GM19240 (cell line): ENCODE results near the gene FBXW12.
"Not testable (repeated sequence)": the region's sequence is repeated elsewhere in the genome, so short reads cannot be mapped to it uniquely, and the experiment has no call there.

Experiments used
- DNase-seq: peaks from one replicate; pipeline ENCODE4 v3.0.0; 2011; ENCODE audit warnings: low spot score; ENCODE audit not compliant: insufficient read length

Gene FBXW12

DNA sequence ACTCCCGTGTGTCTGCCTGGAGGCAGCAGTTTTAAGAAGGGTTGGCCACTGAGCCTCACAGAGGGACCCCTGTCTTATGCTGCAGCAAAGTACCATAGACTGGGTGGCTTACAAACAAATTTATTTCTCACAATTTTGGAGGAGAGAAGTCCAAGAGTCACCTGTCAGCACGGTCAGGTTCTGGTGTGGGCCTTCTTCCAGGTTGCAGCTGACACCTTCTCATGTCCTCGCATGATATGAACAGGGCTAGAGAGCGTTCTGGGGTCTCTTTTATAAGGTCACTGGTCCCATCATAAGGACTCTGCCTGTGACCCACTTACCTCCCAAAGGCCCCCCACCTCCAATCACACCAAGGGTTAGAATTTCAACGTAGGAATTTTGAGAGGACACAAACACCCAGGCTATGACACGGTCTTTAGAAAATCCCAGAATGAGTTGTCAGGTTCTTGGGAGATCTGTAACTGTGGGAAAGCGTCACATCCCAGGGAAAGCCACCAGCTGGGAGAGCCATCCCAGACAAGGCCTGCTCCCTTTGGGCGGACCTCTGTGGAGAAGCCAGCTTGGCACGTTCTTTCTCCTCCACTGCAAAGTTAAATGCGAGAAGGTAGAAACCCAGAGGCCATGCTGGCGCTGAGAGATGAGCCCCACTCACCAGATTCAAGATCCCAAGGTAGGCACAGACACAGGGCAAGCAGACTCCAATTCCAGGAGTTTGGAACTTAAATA is at the start of gene FBXW12:
Gene FBXW12, plus strand, starts transcription at position 569 of the 726 bp plus-strand sequence. CDS start 549 bp downstream, outside the sequence.
- no peak for DNase-seq

GRCh38 chr3:48331706-48332435 is 40.1 kb upstream of the FBXW12 start:
- not testable (repeated sequence) for DNase-seq

DNA sequence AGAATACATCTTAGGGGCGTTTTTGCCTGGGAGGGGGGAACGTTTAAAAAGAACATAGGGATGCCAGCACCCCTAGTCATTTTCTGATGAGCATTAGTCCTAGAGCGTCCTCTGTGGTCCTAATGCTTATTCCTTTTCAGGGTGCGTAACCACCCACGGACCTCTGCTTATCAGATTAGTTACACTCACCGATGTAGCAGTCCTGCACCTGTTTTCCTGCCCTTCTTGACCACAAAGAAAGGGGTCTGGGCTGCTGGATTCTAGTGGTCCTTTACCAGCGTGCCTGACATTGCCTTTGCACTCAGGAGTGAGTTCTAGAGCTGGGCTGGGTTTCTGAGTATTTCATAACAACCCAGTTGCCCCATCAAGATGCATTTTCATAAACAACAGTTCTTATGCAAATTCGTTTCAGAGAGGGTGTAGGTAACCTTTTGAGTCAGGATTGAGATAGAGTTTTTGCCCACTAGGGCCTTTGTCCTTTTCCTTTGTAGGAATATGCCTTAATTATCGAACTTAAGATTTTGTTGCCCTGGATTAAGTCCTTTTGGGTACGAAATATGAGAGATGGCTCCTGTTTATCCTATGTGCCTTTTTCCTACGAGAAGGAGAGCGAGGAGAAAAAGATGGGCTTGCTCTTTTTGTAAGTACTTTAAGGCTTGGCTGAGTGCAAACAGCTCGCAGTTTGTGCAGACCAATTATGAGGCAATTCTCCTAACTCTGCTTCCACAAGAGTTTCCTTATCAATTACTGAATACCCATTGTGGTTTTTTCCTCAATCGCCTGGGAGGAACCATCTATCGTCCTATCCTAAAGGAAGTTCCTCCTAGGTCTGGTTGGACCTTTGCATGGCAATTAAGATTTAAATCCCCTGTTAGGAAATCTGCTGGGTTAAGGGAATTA is 38.4 kb upstream of the FBXW12 start, which contains the start of gene SPINK8:
Gene SPINK8, minus strand, starts transcription at position 316 of the 900 bp plus-strand sequence. CDS start 5,320 bp downstream, outside the sequence.
- not testable (repeated sequence) for DNase-seq

GRCh38 chr3:48334605-48335004 is 37.4 kb upstream of the FBXW12 start:
- no peak for DNase-seq

DNA sequence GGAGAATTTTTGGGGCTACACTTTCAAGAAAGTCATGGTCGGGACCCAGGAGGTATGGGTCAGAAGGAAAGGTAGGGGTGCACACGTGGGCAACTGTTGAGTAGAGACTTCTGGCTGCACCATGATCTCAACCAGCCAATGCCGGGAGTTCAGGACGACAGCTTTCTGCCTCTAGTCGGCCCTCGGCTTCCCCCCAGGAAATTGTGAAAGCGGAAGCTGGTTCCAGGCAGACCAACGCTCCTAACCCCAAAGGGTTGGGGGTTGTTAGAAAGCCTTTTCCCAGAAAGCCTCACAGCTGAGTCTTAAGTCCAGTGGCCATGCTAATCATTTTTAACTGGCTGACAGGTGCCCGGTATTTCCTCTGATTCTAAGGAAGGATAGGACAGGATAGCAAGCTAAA is 36.7 kb upstream of the FBXW12 start:
- not testable (repeated sequence) for DNase-seq

GRCh38 chr3:48337536-48337935 is 34.5 kb upstream of the FBXW12 start:
- DNase-seq = not testable (repeated sequence)

DNA sequence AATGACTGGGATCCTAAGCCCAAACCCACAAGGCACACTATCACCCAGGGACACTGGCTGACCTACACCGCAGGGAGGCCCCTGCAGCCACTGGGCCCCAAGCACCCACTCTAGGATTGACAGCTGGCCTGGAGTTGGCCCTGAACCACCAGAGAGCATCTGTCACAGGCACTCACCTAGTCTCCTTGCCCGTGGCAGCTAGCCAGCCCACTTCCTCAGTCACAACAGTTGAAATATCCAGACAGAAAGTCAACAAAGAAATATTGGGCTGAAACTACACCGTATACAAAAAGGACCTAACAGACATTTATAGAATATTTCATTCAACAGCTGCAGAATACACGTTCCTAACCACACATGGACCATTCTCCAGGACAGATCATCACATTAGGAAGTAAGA is 33.4 kb upstream of the FBXW12 start:
- no peak for DNase-seq

- DNase-seq = no peak
These were observed 28.6 kb upstream of the FBXW12 start for GRCh38 chr3:48343432-48343831.

DNA sequence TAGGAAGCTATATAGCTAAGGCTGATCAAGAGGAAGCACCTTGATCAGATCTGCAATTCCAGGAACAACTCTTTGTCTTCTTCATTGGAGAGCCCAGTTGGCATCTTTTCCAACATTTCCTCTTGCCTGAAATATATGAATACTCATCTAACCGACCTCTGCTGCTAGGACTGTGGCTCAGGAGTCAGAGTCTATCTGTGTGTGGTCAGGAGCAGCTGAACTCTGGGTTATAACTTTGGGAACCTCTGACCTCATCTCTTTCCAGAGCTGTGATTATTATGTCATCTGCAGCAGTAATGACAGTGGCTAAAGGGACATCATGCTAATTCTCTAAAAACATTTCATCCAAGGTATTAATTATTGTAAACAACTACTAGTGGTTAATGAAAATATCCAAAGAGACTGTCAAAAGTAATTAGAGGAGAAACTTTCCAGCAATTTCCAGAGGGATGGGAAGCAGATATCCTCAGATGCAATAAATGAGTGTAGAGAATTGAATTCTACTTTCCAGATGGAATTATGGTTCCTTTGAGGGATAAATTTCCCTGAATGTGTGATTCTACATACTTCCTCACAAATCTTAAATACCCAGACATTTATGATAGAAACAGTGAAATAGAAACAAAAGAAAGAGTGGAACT is 27.0 kb upstream of the FBXW12 start:
- no peak for DNase-seq

- no peak for DNase-seq
These were observed 26.0 kb upstream of the FBXW12 start for GRCh38 chr3:48345946-48346572.

DNA sequence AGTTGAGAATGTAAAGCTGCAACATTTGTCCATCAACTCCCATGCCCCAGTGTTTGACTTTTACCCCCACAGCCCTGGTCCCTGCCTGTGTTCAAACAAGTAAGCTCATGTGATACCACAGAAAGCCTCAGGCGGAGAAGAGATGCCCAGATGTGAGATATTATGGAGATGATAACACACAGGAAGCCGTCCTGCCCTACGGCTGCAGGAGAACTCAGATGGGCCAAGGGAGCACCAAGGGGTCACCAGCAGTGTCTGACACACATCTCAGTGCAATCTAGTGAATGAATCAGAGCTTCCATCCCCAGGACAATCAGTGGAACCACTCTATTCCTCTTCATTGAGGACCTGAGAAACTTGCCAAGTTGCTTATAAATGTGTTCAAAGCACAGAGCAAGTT is 24.5 kb upstream of the FBXW12 start:
- no peak for DNase-seq

DNA sequence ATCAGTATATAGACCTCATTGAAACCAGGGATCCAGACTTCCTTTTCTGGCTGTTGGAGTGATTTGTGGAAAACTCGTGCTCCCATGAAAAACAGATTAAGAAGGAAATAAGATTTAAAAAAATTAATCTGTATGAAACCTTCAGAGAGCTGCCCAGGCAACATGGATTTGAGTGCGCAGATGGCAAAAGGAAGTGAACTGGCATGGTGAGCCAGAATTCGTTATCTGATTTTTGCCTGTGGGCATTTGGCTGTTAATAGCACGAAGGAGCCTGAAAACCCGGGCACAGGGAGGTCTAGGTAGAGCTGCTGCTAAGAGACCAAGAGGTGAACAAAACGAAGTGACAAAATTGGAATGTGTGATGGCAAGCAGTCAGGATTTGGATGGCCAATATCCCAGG is 19.5 kb upstream of the FBXW12 start:
- no peak for DNase-seq

- DNase-seq = no peak
These were observed 18.0 kb upstream of the FBXW12 start for GRCh38 chr3:48353987-48354386.

- no peak for DNase-seq
These were observed 15.6 kb upstream of the FBXW12 start for GRCh38 chr3:48356419-48356818.

DNA sequence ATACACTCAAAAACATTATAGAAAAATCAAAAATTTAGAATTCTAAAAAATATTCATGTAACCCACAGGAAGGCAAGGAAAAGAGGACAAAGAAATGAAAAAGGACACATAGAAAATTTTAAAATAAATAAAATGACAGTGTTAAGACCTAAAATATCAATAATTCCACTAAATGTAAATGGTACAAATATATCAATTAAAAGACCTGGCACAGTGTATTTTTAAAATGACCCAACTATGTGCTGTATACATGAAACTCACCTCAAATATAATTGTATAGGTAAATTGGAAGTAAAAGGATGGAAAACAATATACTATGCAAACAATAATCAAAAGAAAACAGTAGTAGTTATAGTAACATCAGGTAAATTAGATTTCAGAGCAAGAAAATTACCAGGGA is 10.1 kb upstream of the FBXW12 start:
- DNase-seq = no peak

GRCh38 chr3:48364840-48365239 is 7.2 kb upstream of the FBXW12 start:
- no peak for DNase-seq

DNA sequence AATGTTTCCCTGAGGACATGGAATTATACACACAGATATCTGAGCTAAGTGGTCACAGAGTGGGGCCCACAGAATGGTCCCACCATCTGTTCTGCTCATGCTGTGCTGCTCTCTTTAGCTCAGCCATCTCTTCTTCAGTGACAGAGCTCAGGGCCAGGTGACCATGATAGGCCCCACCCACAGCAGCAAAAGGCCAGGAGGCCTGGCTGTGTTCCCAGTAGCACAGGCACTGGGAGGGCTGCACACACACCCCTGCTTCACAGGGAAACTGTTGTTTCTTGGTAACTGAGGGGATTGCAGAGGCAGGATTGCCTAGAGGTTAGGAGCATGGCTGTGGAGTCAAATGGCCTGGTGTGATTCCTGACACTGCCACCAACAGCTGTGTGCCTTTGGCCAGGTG is 4.8 kb upstream of the FBXW12 start:
- DNase-seq = no peak

DNA sequence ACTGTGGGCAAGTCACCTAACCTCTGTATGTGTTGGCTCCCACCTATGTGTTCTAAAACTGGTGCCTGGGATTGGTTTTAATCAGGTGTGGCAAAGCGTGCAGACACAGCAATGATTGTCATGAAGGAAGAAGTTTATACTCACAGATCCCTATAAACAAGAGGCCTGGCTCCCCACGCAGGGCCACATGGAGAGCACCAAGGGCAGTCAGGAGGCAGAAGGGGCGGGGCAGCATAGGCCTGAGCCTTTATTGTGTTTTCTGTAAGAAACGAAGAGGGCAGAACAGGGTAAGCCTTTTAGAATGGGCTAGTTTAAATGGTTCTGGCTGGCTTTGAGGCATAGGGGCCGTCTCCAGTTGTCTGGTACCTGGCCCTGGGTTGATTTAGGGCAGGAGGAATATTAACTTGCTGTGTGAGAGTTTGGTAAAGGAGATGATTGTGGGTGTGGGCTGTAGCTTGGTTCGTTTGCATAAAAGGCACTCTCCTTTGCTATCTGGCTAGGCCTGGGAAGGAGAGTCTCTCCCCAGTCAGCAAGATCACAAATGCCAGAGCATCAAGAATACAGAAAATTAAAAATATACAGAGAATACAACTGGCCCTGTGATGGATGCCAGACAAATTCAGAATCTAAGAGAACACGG is 2.2 kb upstream of the FBXW12 start:
- DNase-seq = no peak

DNA sequence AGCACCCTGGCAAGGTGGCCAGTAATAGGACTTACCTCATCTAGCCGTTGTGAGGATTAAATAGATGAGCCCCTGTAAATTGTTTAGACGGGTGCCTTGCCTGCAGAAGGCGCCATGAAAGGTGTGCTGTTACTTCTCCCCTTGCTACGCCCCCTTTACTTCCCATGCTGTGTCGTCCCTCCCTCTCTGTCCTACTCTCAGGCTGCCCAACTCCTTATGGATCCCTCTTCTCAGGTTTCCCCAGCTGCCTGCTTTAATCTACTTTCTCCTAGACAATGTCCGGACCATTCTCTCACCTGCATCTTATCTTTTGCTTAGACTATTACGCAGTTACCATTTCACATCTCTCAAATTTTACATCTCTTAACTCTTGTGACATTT is 1.7 kb upstream of the FBXW12 start:
- DNase-seq = no peak

DNA sequence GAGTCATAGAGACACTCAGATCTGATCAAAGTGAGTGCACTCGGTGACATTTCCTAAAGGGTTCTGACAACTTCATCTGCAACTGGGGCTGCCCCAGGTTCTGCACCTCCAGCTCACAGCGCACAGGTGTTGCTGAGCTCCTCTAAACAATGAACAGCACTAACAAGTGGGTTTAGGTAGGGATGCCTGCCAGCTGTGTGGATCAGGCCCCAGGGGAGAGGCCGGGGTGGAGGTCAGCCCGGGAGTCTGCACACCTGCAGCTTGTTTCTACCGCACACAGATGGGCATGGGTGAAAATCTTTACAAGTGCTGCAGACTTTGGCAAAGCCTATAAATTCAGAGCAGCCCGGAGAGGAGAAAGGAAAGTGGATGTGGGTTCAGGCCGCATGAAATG is 355 bp downstream of the FBXW12 start:
- no peak for DNase-seq
